K562 (cell line): ENCODE results near the gene NIPAL3. TPM values are rescaled to one million over a fixed set of nuclear protein-coding genes. Genes with fewer than 3 reads are reported as not detected.

ENCODE experiments used
- ARID2 ChIP-seq: fragments of 450-650 bp; IDR thresholded peaks from 2 replicates; pipeline ENCODE4 v1.6.1; 2017; ENCODE audit warnings: antibody characterized with exemption, mild to moderate bottlenecking
- BRF1 ChIP-seq: IDR thresholded peaks from 3 replicates; pipeline ENCODE4 v1.6.1; 2011; ENCODE audit warnings: borderline replicate concordance, mild to moderate bottlenecking; ENCODE audit not compliant: insufficient read length; ENCODE audit errors: extremely low read depth
- CAMTA2 ChIP-seq: fragments of 250-450 bp; sonication (Bioruptor Pico); conservative IDR thresholded peaks from 2 replicates; pipeline ENCODE4 v1.5.1; 2022
- JUN ChIP-seq, 2 experiments: sonication (generic) in 1 of 2; formaldehyde crosslinking in 1 of 2; IDR thresholded peaks; 2 replicates each; pipeline versions ENCODE4 v1.6.1 to v1.8.0; 2012 to 2022; ENCODE audit warnings: borderline replicate concordance in 2 of 2, mild to moderate bottlenecking in 2 of 2, improper control_type of control experiment in 1 of 2, low read depth in 1 of 2, low read length in 1 of 2, missing genetic modification reagents in 1 of 2
- JUNB ChIP-seq: fragments of 450-650 bp; formaldehyde crosslinking; conservative IDR thresholded peaks from 2 replicates; pipeline ENCODE4 v1.4.0; 2020; ENCODE audit warnings: mild to moderate bottlenecking
- KLF1 ChIP-seq: fragments of 450-650 bp; IDR thresholded peaks from 2 replicates; pipeline ENCODE4 v1.6.1; 2016; ENCODE audit warnings: missing genetic modification characterization, missing compliant biosample characterization
- MBD2 ChIP-seq: sonication (generic); IDR thresholded peaks from 2 replicates; pipeline ENCODE4 v1.6.1; 2016; ENCODE audit warnings: low read depth, borderline replicate concordance
- MEF2D ChIP-seq: conservative IDR thresholded peaks from 2 replicates; pipeline ENCODE4 v1.6.1; 2016; ENCODE audit warnings: low read depth, missing genetic modification characterization, missing compliant biosample characterization
- POLR3A ChIP-seq: IDR thresholded peaks from 2 replicates; pipeline ENCODE4 v1.6.1; 2011; ENCODE audit warnings: borderline replicate concordance, mild to moderate bottlenecking, moderate library complexity; ENCODE audit not compliant: insufficient read length, insufficient read depth; ENCODE audit errors: extremely low read depth
- SIN3A ChIP-seq, 2 experiments: fragments of 150-350 bp in 1 of 2; IDR thresholded peaks; 2 replicates each; pipeline ENCODE4 v1.6.1; 2011 to 2016; ENCODE audit warnings: borderline replicate concordance in 2 of 2, low read depth in 2 of 2, low read length in 2 of 2, mild to moderate bottlenecking in 2 of 2, moderate library complexity in 2 of 2; ENCODE audit not compliant: control insufficient read depth in 1 of 2
- TAL1 ChIP-seq: fragments of 450-650 bp; IDR thresholded peaks from 2 replicates; pipeline ENCODE4 v1.6.1; 2016; ENCODE audit warnings: mild to moderate bottlenecking
- TARDBP ChIP-seq: fragments of 450-650 bp; IDR thresholded peaks from 2 replicates; pipeline ENCODE4 v1.6.1; 2016
- ZEB2 ChIP-seq: fragments of 450-650 bp; IDR thresholded peaks from 2 replicates; pipeline ENCODE4 v1.6.1; 2016
- ZKSCAN8 ChIP-seq: fragments of 200-800 bp; sonication (Bioruptor generic); IDR thresholded peaks from 2 replicates; pipeline ENCODE4 v1.6.1; 2016; ENCODE audit warnings: missing genetic modification characterization, missing compliant biosample characterization
- ZNF3 ChIP-seq: fragments of 250-450 bp; sonication (Bioruptor Pico); IDR thresholded peaks from 2 replicates; pipeline ENCODE4 v1.5.0; 2021; ENCODE audit warnings: mild to moderate bottlenecking, moderate library complexity
- ZNF316 ChIP-seq: fragments of 450-650 bp; IDR thresholded peaks from 2 replicates; pipeline ENCODE4 v1.6.1; 2016
- ZNF324 ChIP-seq: fragments of 250-450 bp; sonication (Bioruptor Pico); IDR thresholded peaks from 2 replicates; pipeline ENCODE4 v1.4.0; 2020; ENCODE audit warnings: mild to moderate bottlenecking
- polyA plus RNA-seq, 8 experiments: library from polyadenylated mRNA; depleted of rRNA in 4 of 8; stranded (reverse) in 5 of 8; unstranded in 3 of 8; fragments of >200 nt; fragmentation: Nextera tagmentation in 2 of 8; fragmentation: Illumina TruSeq in 1 of 8; extraction: Ambion mirVana in 2 of 8; extraction: Trizol in 1 of 8; gene quantifications; 2 replicates each; pipeline versions ENCODE4 v1.2.1 to v1.2.3, GENCODE V29; 2011 to 2014; ENCODE audit warnings: inconsistent platforms in 1 of 8, missing spikeins in 1 of 8
- total RNA-seq, 7 experiments: library from RNA; depleted of rRNA in 6 of 7; stranded (reverse); fragments of >200 nt in 6 of 7; fragmentation: Illumina TruSeq in 2 of 7; extraction: Trizol in 2 of 7; gene quantifications; 2 replicates each; pipeline versions ENCODE4 v1.2.1 to v1.2.3, GENCODE V29; 2011 to 2021; ENCODE audit warnings: low replicate concordance in 1 of 7
- TF ChIP-seq, protein P1 (sequence below): sonication (generic); formaldehyde crosslinking; IDR thresholded peaks from 2 replicates; pipeline ENCODE4 v1.8.1; 2022; ENCODE audit warnings: missing genetic modification reagents
- TF ChIP-seq, protein P2 (sequence below): sonication (generic); formaldehyde crosslinking; IDR thresholded peaks from 2 replicates; pipeline ENCODE4 v1.8.0; 2022; ENCODE audit warnings: mild to moderate bottlenecking, missing genetic modification reagents
- TF ChIP-seq, protein P3 (sequence below): sonication (generic); formaldehyde crosslinking; IDR thresholded peaks from 2 replicates; pipeline ENCODE4 v1.8.1; 2023; ENCODE audit warnings: mild to moderate bottlenecking, missing genetic modification reagents
- TF ChIP-seq, protein P4 (sequence below): fragments of 250-450 bp; sonication (Bioruptor Pico); IDR thresholded peaks from 2 replicates; pipeline ENCODE4 v1.5.0; 2021; ENCODE audit warnings: mild to moderate bottlenecking, borderline replicate concordance

The NIPAL3 gene
- total and polyA plus RNA-seq, 9 of the 15 experiments (the other 6 are each of a cell fraction or from before 2014, with no cell fraction given) = 10.5 to 26.3 (median 16.0) TPM

DNA sequence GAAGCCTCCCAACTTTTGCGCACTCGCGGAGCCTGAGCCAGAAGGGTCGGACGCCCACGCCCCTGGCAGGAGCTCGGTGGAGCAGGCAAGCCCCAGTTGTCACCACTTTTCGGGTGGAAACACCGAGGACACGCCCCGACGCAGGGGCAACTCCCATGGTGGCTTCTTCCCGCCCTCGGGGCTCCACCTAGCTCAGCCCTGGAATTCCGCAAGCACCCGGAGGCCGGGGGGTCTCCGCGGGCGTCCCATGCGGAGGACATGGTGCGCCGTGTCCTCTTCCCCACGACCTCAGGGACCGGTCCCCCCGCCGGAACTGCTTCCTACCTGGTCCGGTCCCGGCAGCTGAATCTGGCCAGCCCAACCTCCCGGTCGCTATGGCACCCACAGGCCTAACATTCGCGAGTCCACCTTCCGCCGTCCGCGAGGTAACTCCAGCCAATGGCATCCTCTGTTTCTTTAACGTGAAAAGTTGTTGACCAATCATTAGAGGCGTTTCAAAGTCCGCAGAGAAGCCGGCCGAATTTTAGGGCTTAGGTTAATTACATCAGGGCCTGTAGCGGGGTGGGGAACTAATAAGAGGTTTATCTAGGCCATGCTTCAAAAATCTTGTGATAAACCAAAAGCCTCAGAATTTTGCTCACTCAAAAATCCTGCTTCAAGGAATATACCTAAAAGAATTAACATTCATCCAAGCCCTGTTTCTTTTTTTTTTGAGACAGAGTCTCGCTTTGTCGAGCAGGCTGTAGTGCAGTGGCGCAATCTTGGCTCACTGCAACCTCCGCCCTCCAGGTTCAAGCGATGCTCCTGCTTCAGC lies 2.0 kb upstream of the NIPAL3 start, which contains the start of gene STPG1 (continued):
- TF ChIP-seq MEF2D (tag) = no peak
- no peak for TF ChIP-seq ZNF324
- no peak for TF ChIP-seq TAL1
- TF ChIP-seq, protein P1, sequence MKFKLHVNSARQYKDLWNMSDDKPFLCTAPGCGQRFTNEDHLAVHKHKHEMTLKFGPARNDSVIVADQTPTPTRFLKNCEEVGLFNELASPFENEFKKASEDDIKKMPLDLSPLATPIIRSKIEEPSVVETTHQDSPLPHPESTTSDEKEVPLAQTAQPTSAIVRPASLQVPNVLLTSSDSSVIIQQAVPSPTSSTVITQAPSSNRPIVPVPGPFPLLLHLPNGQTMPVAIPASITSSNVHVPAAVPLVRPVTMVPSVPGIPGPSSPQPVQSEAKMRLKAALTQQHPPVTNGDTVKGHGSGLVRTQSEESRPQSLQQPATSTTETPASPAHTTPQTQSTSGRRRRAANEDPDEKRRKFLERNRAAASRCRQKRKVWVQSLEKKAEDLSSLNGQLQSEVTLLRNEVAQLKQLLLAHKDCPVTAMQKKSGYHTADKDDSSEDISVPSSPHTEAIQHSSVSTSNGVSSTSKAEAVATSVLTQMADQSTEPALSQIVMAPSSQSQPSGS = no peak
- TF ChIP-seq, protein P2, sequence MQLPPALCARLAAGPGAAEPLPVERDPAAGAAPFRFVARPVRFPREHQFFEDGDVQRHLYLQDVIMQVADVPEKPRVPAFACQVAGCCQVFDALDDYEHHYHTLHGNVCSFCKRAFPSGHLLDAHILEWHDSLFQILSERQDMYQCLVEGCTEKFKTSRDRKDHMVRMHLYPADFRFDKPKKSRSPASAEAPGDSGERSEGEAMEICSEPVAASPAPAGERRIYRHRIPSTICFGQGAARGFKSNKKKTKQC (CRISPR knock-in tag) = 0 out of 2 replicates have a peak, but pooled peaks have one; percentile 82
- no peak for TF ChIP-seq ARID2
- TF ChIP-seq, protein P3, sequence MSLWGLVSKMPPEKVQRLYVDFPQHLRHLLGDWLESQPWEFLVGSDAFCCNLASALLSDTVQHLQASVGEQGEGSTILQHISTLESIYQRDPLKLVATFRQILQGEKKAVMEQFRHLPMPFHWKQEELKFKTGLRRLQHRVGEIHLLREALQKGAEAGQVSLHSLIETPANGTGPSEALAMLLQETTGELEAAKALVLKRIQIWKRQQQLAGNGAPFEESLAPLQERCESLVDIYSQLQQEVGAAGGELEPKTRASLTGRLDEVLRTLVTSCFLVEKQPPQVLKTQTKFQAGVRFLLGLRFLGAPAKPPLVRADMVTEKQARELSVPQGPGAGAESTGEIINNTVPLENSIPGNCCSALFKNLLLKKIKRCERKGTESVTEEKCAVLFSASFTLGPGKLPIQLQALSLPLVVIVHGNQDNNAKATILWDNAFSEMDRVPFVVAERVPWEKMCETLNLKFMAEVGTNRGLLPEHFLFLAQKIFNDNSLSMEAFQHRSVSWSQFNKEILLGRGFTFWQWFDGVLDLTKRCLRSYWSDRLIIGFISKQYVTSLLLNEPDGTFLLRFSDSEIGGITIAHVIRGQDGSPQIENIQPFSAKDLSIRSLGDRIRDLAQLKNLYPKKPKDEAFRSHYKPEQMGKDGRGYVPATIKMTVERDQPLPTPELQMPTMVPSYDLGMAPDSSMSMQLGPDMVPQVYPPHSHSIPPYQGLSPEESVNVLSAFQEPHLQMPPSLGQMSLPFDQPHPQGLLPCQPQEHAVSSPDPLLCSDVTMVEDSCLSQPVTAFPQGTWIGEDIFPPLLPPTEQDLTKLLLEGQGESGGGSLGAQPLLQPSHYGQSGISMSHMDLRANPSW (CRISPR knock-in tag) = no peak
- TF ChIP-seq SIN3A (IDR thresholded peaks at IDR 0.05; ENCODE audit: borderline replicate concordance in 2 of 2, control insufficient read depth in 1 of 2, low read depth in 2 of 2, low read length in 2 of 2) = peak in 1 of 2 experiments; percentile 59; a peak in 1 of 4 replicates
- no peak for TF ChIP-seq ZNF3 (CRISPR knock-in tag)
- TF ChIP-seq BRF1 = no peak
- TF ChIP-seq CAMTA2 = no peak
- TF ChIP-seq JUN (IDR thresholded peaks at IDR 0.05; ENCODE audit: borderline replicate concordance, low read depth, low read length) = no peak
- TF ChIP-seq JUN (CRISPR knock-in tag; IDR thresholded peaks at IDR 0.05; ENCODE audit: borderline replicate concordance) = no peak
- TF ChIP-seq ZEB2 = peak; percentile 63; the same call in 1 of the 2 replicates
- peak; percentile 90 for TF ChIP-seq MBD2
- TF ChIP-seq KLF1 (tag) = 0 out of 2 replicates have a peak, but pooled peaks have one; percentile 47
- TF ChIP-seq TARDBP = peak; percentile 97
- no peak for TF ChIP-seq ZKSCAN8 (CRISPR knock-in tag)
- TF ChIP-seq POLR3A = no peak
- TF ChIP-seq, protein P4, sequence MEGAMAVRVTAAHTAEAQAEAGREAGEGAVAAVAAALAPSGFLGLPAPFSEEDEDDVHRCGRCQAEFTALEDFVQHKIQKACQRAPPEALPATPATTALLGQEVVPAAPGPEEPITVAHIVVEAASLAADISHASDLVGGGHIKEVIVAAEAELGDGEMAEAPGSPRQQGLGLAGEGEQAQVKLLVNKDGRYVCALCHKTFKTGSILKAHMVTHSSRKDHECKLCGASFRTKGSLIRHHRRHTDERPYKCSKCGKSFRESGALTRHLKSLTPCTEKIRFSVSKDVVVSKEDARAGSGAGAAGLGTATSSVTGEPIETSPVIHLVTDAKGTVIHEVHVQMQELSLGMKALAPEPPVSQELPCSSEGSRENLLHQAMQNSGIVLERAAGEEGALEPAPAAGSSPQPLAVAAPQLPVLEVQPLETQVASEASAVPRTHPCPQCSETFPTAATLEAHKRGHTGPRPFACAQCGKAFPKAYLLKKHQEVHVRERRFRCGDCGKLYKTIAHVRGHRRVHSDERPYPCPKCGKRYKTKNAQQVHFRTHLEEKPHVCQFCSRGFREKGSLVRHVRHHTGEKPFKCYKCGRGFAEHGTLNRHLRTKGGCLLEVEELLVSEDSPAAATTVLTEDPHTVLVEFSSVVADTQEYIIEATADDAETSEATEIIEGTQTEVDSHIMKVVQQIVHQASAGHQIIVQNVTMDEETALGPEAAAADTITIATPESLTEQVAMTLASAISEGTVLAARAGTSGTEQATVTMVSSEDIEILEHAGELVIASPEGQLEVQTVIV = no peak
- TF ChIP-seq JUNB (CRISPR knock-in tag) = no peak
- TF ChIP-seq ZNF316 = no peak
